Measurements from ENCODE around the gene SH3PXD2A. TPM values are rescaled to one million over a fixed set of nuclear protein-coding genes. Genes with fewer than 3 reads are reported as not detected.

The SH3PXD2A gene
- total RNA-seq, 1 donor from 2014 or later: 8.3 TPM

Other genes starting within 250 kb of the SH3PXD2A start
- gene STN1, start 62.6 kb upstream of the SH3PXD2A start, total RNA-seq: 23.6 and 24.1 TPM in 2 replicates
- gene SLK, start 111.6 kb upstream of the SH3PXD2A start, total RNA-seq: 22.9 and 27.1 TPM in 2 replicates
- gene COL17A1, start 230.3 kb upstream of the SH3PXD2A start, total RNA-seq: not detected in 2 replicates